ENCODE measurements around the gene SRGAP3. TPM values are rescaled to one million over a fixed set of nuclear protein-coding genes. Genes with fewer than 3 reads are reported as not detected.
"Not testable (repeated sequence)": the region's sequence is repeated elsewhere in the genome, so short reads cannot be mapped to it uniquely, and the experiment has no call there.

The SRGAP3 gene
- total and polyA plus RNA-seq, 2 donors (not counting 1 experiment from before 2014, with no cell fraction given) = 0.92 to 12.4 TPM

- Histone ChIP-seq H3K9me3 (ENCODE audit: control insufficient read depth, insufficient read depth, low read depth, low read length) (no peaks in the 10 kb centered on the region), H3K27me3 (ENCODE audit: control insufficient read depth, insufficient read depth, low read length) (no peaks in the 10 kb centered on the region), H3K36me3 (ENCODE audit: control insufficient read depth, insufficient read depth, low read length) (no peaks in the 10 kb centered on the region), H2AFZ (ENCODE audit: low read length) (no peak overlapping the region), H3K4me2 (ENCODE audit: extremely low read depth, insufficient read depth, low read length) (no peak overlapping the region), H3K4me1 (ENCODE audit: control insufficient read depth, extremely low read depth, insufficient read depth, low read length) (no peaks in the 10 kb centered on the region), H3K79me2 (ENCODE audit: control insufficient read depth, insufficient read depth, low read length) (no peaks in the 10 kb centered on the region), H3K9ac (ENCODE audit: insufficient read depth, low read length) (no peak overlapping the region), H4K20me1 (ENCODE audit: control insufficient read depth, extremely low read depth, insufficient read depth, low read length) (no peaks in the 10 kb centered on the region), H3K4me3 (replicated peaks in 1 of 4; ENCODE audit: control extremely low read depth in 1 of 4, insufficient read depth in 1 of 4, low read depth in 3 of 4, low read length in 4 of 4) (no peak overlapping the region), H3K27ac (ENCODE audit: insufficient read depth, low read length) (no peak overlapping the region)
- DNase-seq (ENCODE audit: low read depth in 2 of 2) = no peak
- TF ChIP-seq CTCF (conservative IDR thresholded peaks at IDR 0.05 in 1 of 2, IDR thresholded peaks at IDR 0.05 in 1 of 2; ENCODE audit: low read depth in 1 of 2, low read length in 2 of 2) = no peak
- TF ChIP-seq EZH2 (IDR thresholded peaks at IDR 0.05; ENCODE audit: low read length, missing control alignments) = no peak
Observed at GRCh38 chr3:9292516-9292915, 43.1 kb upstream of the SRGAP3 start.

GRCh38 chr3:9291821-9292410 is 42.5 kb upstream of the SRGAP3 start:
- H3K4me1 ChIP-seq (ENCODE audit: control insufficient read depth, extremely low read depth, insufficient read depth, low read length) = no peaks in the 10 kb centered on the region
- H3K9ac ChIP-seq (ENCODE audit: insufficient read depth, low read length) = no peak overlapping the region
- H3K4me3 ChIP-seq (replicated peaks in 1 of 4; ENCODE audit: control extremely low read depth in 1 of 4, insufficient read depth in 1 of 4, low read depth in 3 of 4, low read length in 4 of 4) = no peak overlapping the region
- no peaks in the 10 kb centered on the region for H3K27me3 ChIP-seq (ENCODE audit: control insufficient read depth, insufficient read depth, low read length)
- no peak overlapping the region for H2AFZ ChIP-seq (ENCODE audit: low read length)
- H3K4me2 ChIP-seq (ENCODE audit: extremely low read depth, insufficient read depth, low read length) = no peak overlapping the region
- H3K36me3 ChIP-seq (ENCODE audit: control insufficient read depth, insufficient read depth, low read length) = no peaks in the 10 kb centered on the region
- no peak overlapping the region for H3K27ac ChIP-seq (ENCODE audit: insufficient read depth, low read length)
- no peaks in the 10 kb centered on the region for H3K79me2 ChIP-seq (ENCODE audit: control insufficient read depth, insufficient read depth, low read length)
- no peak for DNase-seq (ENCODE audit: low read depth in 2 of 2)
- no peak for TF ChIP-seq CTCF (conservative IDR thresholded peaks at IDR 0.05 in 1 of 2, IDR thresholded peaks at IDR 0.05 in 1 of 2; ENCODE audit: low read depth in 1 of 2, low read length in 2 of 2)
- H3K9me3 ChIP-seq (ENCODE audit: control insufficient read depth, insufficient read depth, low read depth, low read length) = no peaks in the 10 kb centered on the region
- no peaks in the 10 kb centered on the region for H4K20me1 ChIP-seq (ENCODE audit: control insufficient read depth, extremely low read depth, insufficient read depth, low read length)

GRCh38 chr3:9290566-9290965 is 41.1 kb upstream of the SRGAP3 start:
- no peak overlapping the region for H3K4me2 ChIP-seq (ENCODE audit: extremely low read depth, insufficient read depth, low read length)
- no peak overlapping the region for H3K9ac ChIP-seq (ENCODE audit: insufficient read depth, low read length)
- no peaks in the 10 kb centered on the region for H3K9me3 ChIP-seq (ENCODE audit: control insufficient read depth, insufficient read depth, low read depth, low read length)
- H3K36me3 ChIP-seq (ENCODE audit: control insufficient read depth, insufficient read depth, low read length) = no peaks in the 10 kb centered on the region
- no peak overlapping the region for H3K27ac ChIP-seq (ENCODE audit: insufficient read depth, low read length)
- H3K79me2 ChIP-seq (ENCODE audit: control insufficient read depth, insufficient read depth, low read length) = no peaks in the 10 kb centered on the region
- no peaks in the 10 kb centered on the region for H3K4me1 ChIP-seq (ENCODE audit: control insufficient read depth, extremely low read depth, insufficient read depth, low read length)
- no peak overlapping the region for H2AFZ ChIP-seq (ENCODE audit: low read length)
- DNase-seq (ENCODE audit: low read depth in 2 of 2) = no peak
- no peaks in the 10 kb centered on the region for H3K27me3 ChIP-seq (ENCODE audit: control insufficient read depth, insufficient read depth, low read length)
- no peaks in the 10 kb centered on the region for H4K20me1 ChIP-seq (ENCODE audit: control insufficient read depth, extremely low read depth, insufficient read depth, low read length)
- TF ChIP-seq CTCF (conservative IDR thresholded peaks at IDR 0.05 in 1 of 2, IDR thresholded peaks at IDR 0.05 in 1 of 2; ENCODE audit: low read depth in 1 of 2, low read length in 2 of 2) (no peak), EZH2 (IDR thresholded peaks at IDR 0.05; ENCODE audit: low read length, missing control alignments) (no peak)
- H3K4me3 ChIP-seq (replicated peaks in 1 of 4; ENCODE audit: control extremely low read depth in 1 of 4, insufficient read depth in 1 of 4, low read depth in 3 of 4, low read length in 4 of 4) = no peak overlapping the region

DNA sequence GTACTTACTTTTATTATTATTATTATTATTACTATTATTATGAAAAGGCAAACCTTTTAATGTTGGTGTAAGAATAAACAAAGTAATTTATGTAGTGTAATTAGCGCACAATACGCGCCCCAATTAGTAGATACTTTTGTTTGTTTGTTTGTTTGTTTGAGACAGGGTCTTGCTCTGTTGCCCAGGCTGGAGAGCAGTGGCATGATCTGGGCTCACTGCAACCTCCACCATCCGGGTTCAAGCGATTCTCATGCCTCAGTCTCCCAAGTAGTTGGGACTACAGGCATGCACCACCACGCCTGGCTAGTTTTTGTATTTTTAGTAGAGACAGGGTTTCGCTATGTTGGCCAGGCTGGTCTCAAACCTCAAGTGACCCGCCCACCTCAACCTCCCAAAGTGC is 32.1 kb upstream of the SRGAP3 start:
- H4K20me1 ChIP-seq (ENCODE audit: control insufficient read depth, extremely low read depth, insufficient read depth, low read length); H3K27ac ChIP-seq (ENCODE audit: insufficient read depth, low read length); H3K9ac ChIP-seq (ENCODE audit: insufficient read depth, low read length); H3K4me3 ChIP-seq (replicated peaks in 1 of 4; ENCODE audit: control extremely low read depth in 1 of 4, insufficient read depth in 1 of 4, low read depth in 3 of 4, low read length in 4 of 4); H3K4me2 ChIP-seq (ENCODE audit: extremely low read depth, insufficient read depth, low read length); H2AFZ ChIP-seq (ENCODE audit: low read length); H3K9me3 ChIP-seq (ENCODE audit: control insufficient read depth, insufficient read depth, low read depth, low read length); H3K4me1 ChIP-seq (ENCODE audit: control insufficient read depth, extremely low read depth, insufficient read depth, low read length); H3K79me2 ChIP-seq (ENCODE audit: control insufficient read depth, insufficient read depth, low read length); H3K36me3 ChIP-seq (ENCODE audit: control insufficient read depth, insufficient read depth, low read length); DNase-seq (ENCODE audit: low read depth in 2 of 2); H3K27me3 ChIP-seq (ENCODE audit: control insufficient read depth, insufficient read depth, low read length): not testable (repeated sequence)
